Loucy (cell line): Measurements from ENCODE around the gene AQP6.

Experiments
- H2AFZ ChIP-seq: fragments of 200-600 bp; sonication (generic); 2 replicates; pipeline ENCODE4 v1.6.0; 2016; ENCODE audit warnings: antibody characterized with exemption, mild to moderate bottlenecking, low read length, moderate library complexity
- H3F3A ChIP-seq: fragments of 200-600 bp; 2 replicates; pipeline ENCODE4 v1.6.0; 2016; ENCODE audit warnings: antibody characterized with exemption, low read depth, mild to moderate bottlenecking
- H3K27me3 ChIP-seq: fragments of 200-600 bp; sonication (generic); 2 replicates; pipeline ENCODE4 v1.6.1; 2014; ENCODE audit warnings: low read length, mild to moderate bottlenecking; ENCODE audit not compliant: insufficient read depth, poor library complexity, severe bottlenecking
- H3K36me3 ChIP-seq: fragments of 200-600 bp; sonication (generic); 2 replicates; pipeline ENCODE4 v1.6.1; 2016; ENCODE audit warnings: low read length; ENCODE audit not compliant: insufficient read depth
- H3K4me1 ChIP-seq: fragments of 200-600 bp; sonication (generic); 2 replicates; pipeline ENCODE4 v1.5.1; 2014; ENCODE audit warnings: low read length, mild to moderate bottlenecking; ENCODE audit not compliant: insufficient read depth, poor library complexity, severe bottlenecking
- H3K4me2 ChIP-seq: fragments of 200-600 bp; sonication (generic); 2 replicates; pipeline ENCODE4 v1.6.0; 2014; ENCODE audit warnings: antibody characterized with exemption, low read length, low read depth, mild to moderate bottlenecking; ENCODE audit not compliant: poor library complexity, severe bottlenecking
- H3K4me3 ChIP-seq: fragments of 200-600 bp; sonication (generic); 2 replicates; pipeline ENCODE4 v1.5.1; 2014; ENCODE audit warnings: low read length, mild to moderate bottlenecking, mixed read lengths; ENCODE audit not compliant: poor library complexity, severe bottlenecking
- H3K79me2 ChIP-seq: fragments of 200-600 bp; sonication (generic); 2 replicates; pipeline ENCODE4 v1.6.1; 2014; ENCODE audit warnings: low read length; ENCODE audit not compliant: insufficient read depth
- H3K9ac ChIP-seq: fragments of 200-600 bp; sonication (generic); 2 replicates; pipeline ENCODE4 v1.6.0; 2014; ENCODE audit warnings: mild to moderate bottlenecking, low read depth, low read length, moderate library complexity; ENCODE audit not compliant: poor library complexity, severe bottlenecking
- H3K9me2 ChIP-seq: fragments of 200-600 bp; sonication (generic); replicated peaks from 2 replicates; pipeline ENCODE4 v1.6.1; 2016; ENCODE audit warnings: low read depth, low read length, mixed read lengths
- H3K9me3 ChIP-seq: fragments of 200-600 bp; sonication (generic); 2 replicates; pipeline ENCODE4 v1.6.1; 2014; ENCODE audit warnings: mild to moderate bottlenecking, antibody characterized with exemption, low read length, low read depth; ENCODE audit not compliant: insufficient read depth
- H4K20me1 ChIP-seq: fragments of 200-600 bp; sonication (generic); 2 replicates; pipeline ENCODE4 v1.6.0; 2014; ENCODE audit warnings: antibody characterized with exemption, low read length, mild to moderate bottlenecking; ENCODE audit not compliant: insufficient read depth, poor library complexity, severe bottlenecking
- EZH2phosphoT487 ChIP-seq: fragments of 200-600 bp; IDR thresholded peaks from 2 replicates; pipeline ENCODE4 v1.6.1; 2018; ENCODE audit warnings: antibody characterized with exemption, mild to moderate bottlenecking, moderate library complexity, borderline replicate concordance
- TF ChIP-seq, protein P1 (sequence below): fragments of 200-600 bp; sonication (generic); conservative IDR thresholded peaks from 2 replicates; pipeline ENCODE4 v1.5.1; 2014; ENCODE audit warnings: mild to moderate bottlenecking, antibody characterized with exemption, low read length

AQP6 gene

DNA sequence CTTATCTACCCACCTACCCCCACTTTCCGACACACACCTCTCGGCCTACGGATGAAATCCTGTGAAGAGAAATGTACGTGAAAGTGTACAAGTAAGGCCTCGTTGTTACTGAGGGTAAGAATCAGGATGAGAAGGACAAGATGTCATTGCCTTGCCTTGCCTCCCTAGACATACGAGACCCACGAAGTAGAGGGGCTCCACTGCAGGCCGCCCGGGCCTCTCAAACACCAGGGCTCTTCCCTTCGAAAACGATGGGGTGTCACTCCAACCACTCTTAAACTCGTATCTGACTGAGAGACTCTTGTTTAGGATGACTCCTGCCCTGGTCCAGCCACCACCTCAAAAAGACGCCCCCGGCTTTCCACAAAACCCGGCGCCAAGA lies 52.0 kb downstream of the AQP6 start:
- Histone ChIP-seq H3F3A (no peaks in the 10 kb centered on the region), H3K79me2 (peaks cover 55% of the 10 kb centered on the region), H2AFZ (peak overlapping the region; percentile 57; the same call in 1 of the 2 replicates), H3K4me1 (peaks cover 49% of the 10 kb centered on the region), H3K27me3 (peaks cover 7% of the 10 kb centered on the region), H3K4me3 (peak overlapping the region; percentile 97), H3K4me2 (peak overlapping the region; percentile 81), H3K9me3 (no peaks in the 10 kb centered on the region), H3K9ac (peak overlapping the region; percentile 97), H3K36me3 (no peaks in the 10 kb centered on the region), H4K20me1 (peaks cover 30% of the 10 kb centered on the region), H3K9me2 (no peaks in the 10 kb centered on the region)
- TF ChIP-seq, protein P1, sequence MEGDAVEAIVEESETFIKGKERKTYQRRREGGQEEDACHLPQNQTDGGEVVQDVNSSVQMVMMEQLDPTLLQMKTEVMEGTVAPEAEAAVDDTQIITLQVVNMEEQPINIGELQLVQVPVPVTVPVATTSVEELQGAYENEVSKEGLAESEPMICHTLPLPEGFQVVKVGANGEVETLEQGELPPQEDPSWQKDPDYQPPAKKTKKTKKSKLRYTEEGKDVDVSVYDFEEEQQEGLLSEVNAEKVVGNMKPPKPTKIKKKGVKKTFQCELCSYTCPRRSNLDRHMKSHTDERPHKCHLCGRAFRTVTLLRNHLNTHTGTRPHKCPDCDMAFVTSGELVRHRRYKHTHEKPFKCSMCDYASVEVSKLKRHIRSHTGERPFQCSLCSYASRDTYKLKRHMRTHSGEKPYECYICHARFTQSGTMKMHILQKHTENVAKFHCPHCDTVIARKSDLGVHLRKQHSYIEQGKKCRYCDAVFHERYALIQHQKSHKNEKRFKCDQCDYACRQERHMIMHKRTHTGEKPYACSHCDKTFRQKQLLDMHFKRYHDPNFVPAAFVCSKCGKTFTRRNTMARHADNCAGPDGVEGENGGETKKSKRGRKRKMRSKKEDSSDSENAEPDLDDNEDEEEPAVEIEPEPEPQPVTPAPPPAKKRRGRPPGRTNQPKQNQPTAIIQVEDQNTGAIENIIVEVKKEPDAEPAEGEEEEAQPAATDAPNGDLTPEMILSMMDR: no peak
- TF ChIP-seq EZH2phosphoT487: no peak

DNA sequence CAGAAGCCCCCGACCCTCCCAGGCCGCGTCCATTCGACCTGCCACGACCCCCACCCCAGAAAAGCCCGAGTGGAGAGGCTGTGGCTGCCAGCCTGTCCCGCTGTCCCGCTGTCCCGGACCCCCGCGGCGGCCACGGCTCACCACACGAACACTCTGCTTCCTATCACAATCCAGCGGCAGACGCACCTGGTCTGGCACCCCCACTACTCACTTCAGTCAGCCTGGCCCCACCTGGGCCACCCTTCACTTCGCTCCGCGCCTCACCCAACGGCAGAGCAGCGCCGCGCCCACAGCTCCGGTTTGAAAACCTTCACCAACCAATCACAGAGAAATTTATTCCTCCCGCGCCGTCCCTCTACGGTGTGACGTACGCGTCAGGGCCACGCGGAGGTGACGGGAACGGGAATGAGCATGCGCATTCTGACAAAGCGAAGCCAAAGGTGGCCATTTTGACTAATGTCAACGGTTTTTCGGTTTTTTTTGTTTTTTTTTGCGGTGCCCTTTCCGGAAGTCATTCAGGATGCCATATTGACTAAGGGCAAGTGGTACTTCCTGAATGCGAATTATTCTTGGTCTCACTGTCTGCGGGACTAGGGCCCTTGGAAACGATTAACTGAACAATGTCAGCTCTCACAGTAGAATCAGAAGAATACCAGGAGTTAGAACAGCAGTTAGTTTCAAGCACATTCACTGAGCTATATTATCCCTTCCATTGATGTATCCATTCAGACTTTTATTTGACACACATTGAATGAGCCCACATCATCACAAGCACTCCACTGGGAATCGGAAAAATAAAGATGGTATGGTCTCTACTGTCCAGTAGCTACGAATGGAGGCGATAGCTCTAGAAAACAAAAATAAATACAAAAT lies 52.7 kb downstream of the AQP6 start, which contains the start of gene RACGAP1:
Gene RACGAP1, minus strand, starts transcription at position 308 of the 873 bp plus-strand sequence. CDS start 8,779 bp downstream, outside the sequence.
- H3K4me3 ChIP-seq: peak within 1 kb of the TSS; percentile 97
- H4K20me1 ChIP-seq: peaks cover 23% of the 10 kb centered on the region
- peak within 1 kb of the TSS; percentile 81 for H3K4me2 ChIP-seq
- no peaks in the 10 kb centered on the region for H3F3A ChIP-seq
- H3K9ac ChIP-seq: peak within 1 kb of the TSS; percentile 97
- H3K36me3 ChIP-seq: no peaks in the 10 kb centered on the region
- no peaks in the 10 kb centered on the region for H3K9me3 ChIP-seq
- peaks cover 49% of the 10 kb centered on the region for H3K79me2 ChIP-seq
- TF ChIP-seq, protein P1: no peak
- no peak for TF ChIP-seq EZH2phosphoT487
- peaks cover 44% of the 10 kb centered on the region for H3K4me1 ChIP-seq
- H2AFZ ChIP-seq: peak within 1 kb of the TSS; percentile 83
- peaks cover 7% of the 10 kb centered on the region for H3K27me3 ChIP-seq
- H3K9me2 ChIP-seq: no peaks in the 10 kb centered on the region

DNA sequence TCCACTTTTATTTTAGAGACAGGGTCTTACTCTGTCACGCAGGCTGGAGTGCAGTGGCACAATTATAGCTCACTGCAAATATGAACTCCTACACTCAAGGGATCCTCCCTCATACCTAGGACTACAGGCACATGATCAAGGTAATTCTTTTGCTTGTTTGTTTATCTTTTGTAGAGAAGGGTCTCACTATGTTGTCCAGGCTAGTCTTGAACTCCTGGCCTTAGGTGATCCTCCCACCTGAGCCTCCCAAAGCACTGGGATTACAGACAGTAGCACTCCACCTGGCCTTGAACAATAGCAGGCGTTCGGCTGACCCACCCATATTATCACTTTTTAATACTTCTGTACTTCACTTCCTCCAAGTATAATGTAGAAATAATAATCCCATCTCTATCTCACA lies 53.9 kb downstream of the AQP6 start:
- Histone ChIP-seq H3K79me2 (peaks cover 36% of the 10 kb centered on the region), H3F3A (no peaks in the 10 kb centered on the region), H3K4me2 (no peak overlapping the region), H4K20me1 (peaks cover 14% of the 10 kb centered on the region), H3K9me3 (no peaks in the 10 kb centered on the region), H2AFZ (no peak overlapping the region), H3K36me3 (no peaks in the 10 kb centered on the region), H3K4me3 (no peak overlapping the region), H3K4me1 (peaks cover 31% of the 10 kb centered on the region), H3K9me2 (no peaks in the 10 kb centered on the region), H3K27me3 (peaks cover 7% of the 10 kb centered on the region), H3K9ac (no peak overlapping the region)
- TF ChIP-seq, protein P1: no peak
- no peak for TF ChIP-seq EZH2phosphoT487
